ENCODE data around the gene DELE1. TPM values are rescaled to one million over a fixed set of nuclear protein-coding genes. Genes with fewer than 3 reads are reported as not detected.

The DELE1 gene
- total and polyA plus RNA-seq, 8 donors = 29.2 to 100 (median 71.7) TPM

GRCh38 chr5:141934099-141934844 is 10.6 kb downstream of the DELE1 start:
- peaks cover 84 to 100% (median 100%) of the 10 kb centered on the region in 4 donors for H3K36me3 ChIP-seq

GRCh38 chr5:141935538-141935937 is 11.9 kb downstream of the DELE1 start:
- Histone ChIP-seq H3K27ac (no peak overlapping the region), H3K4me3 (no peak overlapping the region), H3K36me3 (peaks cover 71 to 100% (median 97%) of the 10 kb centered on the region in 4 donors), H3K4me1 (peaks cover 0 to 3% (median 0%) of the 10 kb centered on the region in 4 donors), H3K27me3 (no peaks in the 10 kb centered on the region), H3K9me3 (no peaks in the 10 kb centered on the region)
- WGBS, 5 donors = 83 to 95% (median 90%) methylated on average over 4 of the region's 4 CpGs
- DNase-seq = no peak
- intact Hi-C loops (cut with DNase I; ENCODE audit: low total_unique reads) = no loop called here
- TF ChIP-seq POLR2A (IDR thresholded peaks at IDR 0.05) (no peak), EP300 (IDR thresholded peaks at IDR 0.05) (no peak), POLR2AphosphoS5 (IDR thresholded peaks at IDR 0.05) (no peak), CTCF (IDR thresholded peaks at IDR 0.05) (no peak)

More at GRCh38 chr5:141934099-141934844, 10.6 kb downstream of the DELE1 start:
- intact Hi-C loops (cut with DNase I; ENCODE audit: low total_unique reads) = no loop called here
- Histone ChIP-seq H3K27me3 (no peaks in the 10 kb centered on the region), H3K4me3 (no peak overlapping the region), H3K4me1 (no peaks in the 10 kb centered on the region), H3K9me3 (no peaks in the 10 kb centered on the region), H3K27ac (no peak overlapping the region)
- peak in 1 of 2 donors; percentile 61 for DNase-seq
- 44 to 62% (median 52%) methylated on average over 11 of the region's 11 CpGs for WGBS, 5 donors
- no peak for TF ChIP-seq POLR2A (IDR thresholded peaks at IDR 0.05)
- no peak for TF ChIP-seq EP300 (IDR thresholded peaks at IDR 0.05)
- no peak for TF ChIP-seq POLR2AphosphoS5 (IDR thresholded peaks at IDR 0.05)
- no peak for TF ChIP-seq CTCF (IDR thresholded peaks at IDR 0.05)

- H3K4me1 ChIP-seq = peaks cover 3 to 29% (median 8%) of the 10 kb centered on the region in 4 donors
- 34 to 44% (median 37%) methylated on average over 6 of the region's 6 CpGs for WGBS, 5 donors
- H3K27me3 ChIP-seq = no peaks in the 10 kb centered on the region
- TF ChIP-seq CTCF (IDR thresholded peaks at IDR 0.05) = no peak
- H3K4me3 ChIP-seq = no peak overlapping the region
- intact Hi-C loops (cut with DNase I; ENCODE audit: low total_unique reads) = no loop called here
- no peak for DNase-seq
- H3K9me3 ChIP-seq = no peaks in the 10 kb centered on the region
- H3K27ac ChIP-seq = peak overlapping the region in 4 of 5 donors; percentile 23 to 60 (median 36)
- H3K36me3 ChIP-seq = peaks cover 29 to 50% (median 45%) of the 10 kb centered on the region in 4 donors
These were observed 17.1 kb downstream of the DELE1 start for GRCh38 chr5:141940695-141941271.

- H3K4me1 ChIP-seq = peaks cover 3 to 33% (median 11%) of the 10 kb centered on the region in 4 donors
- intact Hi-C loops (cut with DNase I; ENCODE audit: low total_unique reads) = no loop called here
- WGBS, 5 donors = 60 to 79% (median 71%) methylated on average over 6 of the region's 6 CpGs
- H3K27me3 ChIP-seq = no peaks in the 10 kb centered on the region
- H3K9me3 ChIP-seq = no peaks in the 10 kb centered on the region
- H3K27ac ChIP-seq = peak overlapping the region in 4 of 5 donors; percentile 23 to 60 (median 36)
- no peak for DNase-seq
- TF ChIP-seq POLR2AphosphoS5 (IDR thresholded peaks at IDR 0.05) (peak in 1 of 3 donors; percentile 3), CTCF (IDR thresholded peaks at IDR 0.05) (no peak), POLR2A (IDR thresholded peaks at IDR 0.05) (no peak), EP300 (IDR thresholded peaks at IDR 0.05) (no peak)
- H3K36me3 ChIP-seq = peaks cover 24 to 44% (median 40%) of the 10 kb centered on the region in 4 donors
- no peak overlapping the region for H3K4me3 ChIP-seq
These were observed 17.6 kb downstream of the DELE1 start for GRCh38 chr5:141941307-141941706.

All from stomach (tissue), 9 donors.